Nephron progenitor cell (in vitro differentiated cells): Measurements from ENCODE around the gene PAEP.

ENCODE experiments used
- DNase-seq: peaks from one replicate; pipeline ENCODE4 v3.0.0; 2021
- H3K27ac Mint-ChIP-seq: 2 replicates; pipeline ENCODE4 v1.8.0; 2021; ENCODE audit warnings: mild to moderate bottlenecking, moderate library complexity, mixed read lengths
- H3K27me3 Mint-ChIP-seq: 2 replicates; pipeline ENCODE4 v1.8.0; 2021; ENCODE audit warnings: mild to moderate bottlenecking, low read depth, mixed read lengths; ENCODE audit not compliant: poor library complexity
- H3K36me3 Mint-ChIP-seq: 2 replicates; pipeline ENCODE4 v1.8.0; 2021; ENCODE audit warnings: low read depth, mixed read lengths
- H3K4me1 Mint-ChIP-seq: 2 replicates; pipeline ENCODE4 v1.8.0; 2021; ENCODE audit warnings: mixed read lengths
- H3K4me3 Mint-ChIP-seq: 2 replicates; pipeline ENCODE4 v1.8.0; 2021; ENCODE audit warnings: mild to moderate bottlenecking, moderate library complexity, mixed read lengths
- H3K9me3 Mint-ChIP-seq: 2 replicates; pipeline ENCODE4 v1.8.0; 2021; ENCODE audit warnings: mild to moderate bottlenecking, moderate library complexity, mixed read lengths
- CTCF ChIP-seq: fragments of 200-600 bp; sonication (generic); IDR thresholded peaks from 2 replicates; pipeline ENCODE4 v1.5.0; 2021; ENCODE audit warnings: antibody characterized with exemption

PAEP gene

GRCh38 chr9:135562235-135562745 is 734 bp downstream of the PAEP start:
- no peak overlapping the region for H3K27ac Mint-ChIP-seq

GRCh38 chr9:135563039-135563476 is 1.5 kb downstream of the PAEP start:
- Mint-ChIP-seq H3K9me3 (no peaks in the 10 kb centered on the region), H3K4me1 (peaks cover 18% of the 10 kb centered on the region), H3K27me3 (peaks cover 18% of the 10 kb centered on the region), H3K36me3 (no peaks in the 10 kb centered on the region), H3K4me3 (no peak overlapping the region), H3K27ac (no peak overlapping the region)
- DNase-seq, result no peak
- TF ChIP-seq CTCF, result no peak

More at GRCh38 chr9:135562235-135562745, 734 bp downstream of the PAEP start:
- Mint-ChIP-seq H3K9me3 (no peaks in the 10 kb centered on the region), H3K36me3 (no peaks in the 10 kb centered on the region), H3K4me1 (peaks cover 18% of the 10 kb centered on the region), H3K27me3 (peaks cover 15% of the 10 kb centered on the region), H3K4me3 (no peak overlapping the region)
- TF ChIP-seq CTCF, result no peak
- DNase-seq, result no peak

GRCh38 chr9:135563858-135564257 is 2.3 kb downstream of the PAEP start:
- Mint-ChIP-seq H3K9me3 (peaks cover 4% of the 10 kb centered on the region), H3K36me3 (no peaks in the 10 kb centered on the region), H3K27ac (peak overlapping the region; percentile 73), H3K4me1 (peaks cover 16% of the 10 kb centered on the region), H3K4me3 (no peak overlapping the region), H3K27me3 (peaks cover 17% of the 10 kb centered on the region)
- no peak for TF ChIP-seq CTCF
- DNase-seq, result no peak

GRCh38 chr9:135565141-135565628 is 3.6 kb downstream of the PAEP start:
- no peak for DNase-seq
- Mint-ChIP-seq H3K4me3 (no peak overlapping the region), H3K9me3 (peaks cover 13% of the 10 kb centered on the region), H3K27me3 (peaks cover 23% of the 10 kb centered on the region), H3K36me3 (no peaks in the 10 kb centered on the region), H3K27ac (no peak overlapping the region), H3K4me1 (peaks cover 4% of the 10 kb centered on the region)
- TF ChIP-seq CTCF, result no peak

GRCh38 chr9:135565636-135566035 is 4.1 kb downstream of the PAEP start:
- H3K27ac Mint-ChIP-seq, result no peak overlapping the region
- peaks cover 15% of the 10 kb centered on the region for H3K9me3 Mint-ChIP-seq
- H3K4me3 Mint-ChIP-seq, result no peak overlapping the region
- no peak for TF ChIP-seq CTCF
- no peak for DNase-seq
- H3K36me3 Mint-ChIP-seq, result no peaks in the 10 kb centered on the region
- peaks cover 23% of the 10 kb centered on the region for H3K27me3 Mint-ChIP-seq
- peaks cover 4% of the 10 kb centered on the region for H3K4me1 Mint-ChIP-seq

- H3K36me3 Mint-ChIP-seq, result no peaks in the 10 kb centered on the region
- H3K27ac Mint-ChIP-seq, result no peak overlapping the region
- H3K4me1 Mint-ChIP-seq, result peaks cover 4% of the 10 kb centered on the region
- TF ChIP-seq CTCF, result no peak
- no peak for DNase-seq
- H3K4me3 Mint-ChIP-seq, result no peak overlapping the region
- H3K9me3 Mint-ChIP-seq, result peaks cover 20% of the 10 kb centered on the region
- peaks cover 23% of the 10 kb centered on the region for H3K27me3 Mint-ChIP-seq
Measured at GRCh38 chr9:135566552-135566951, 5.0 kb downstream of the PAEP start.
